Left lobe of liver (tissue), 2 donors: ENCODE data around the gene DNAJC17. TPM values are rescaled to one million over a fixed set of nuclear protein-coding genes. Genes with fewer than 3 reads are reported as not detected.

Source experiments
- ATAC-seq: fragments of 200-7000 bp; cut with Tn5 transposase; one replicate; pipeline ENCODE4 v1.9.1; 2020; ENCODE audit warnings: mild to moderate bottlenecking, moderate library complexity
- DNase-seq: peaks from one replicate; pipeline ENCODE4 v3.0.0-alpha.2; 2020; ENCODE audit warnings: low spot score
- total RNA-seq: library from RNA; stranded (reverse); gene quantifications from one replicate; pipeline ENCODE4 v1.2.1, GENCODE V29; 2021
- donor health status: DM: no; HTN: no; CAD: no; lungs with moderate emphysema.
- donor health status: DM: no; HTN: yes; CAD: no.

DNAJC17 gene
- total RNA-seq, 1 donor from 2014 or later: 31.3 TPM

DNA sequence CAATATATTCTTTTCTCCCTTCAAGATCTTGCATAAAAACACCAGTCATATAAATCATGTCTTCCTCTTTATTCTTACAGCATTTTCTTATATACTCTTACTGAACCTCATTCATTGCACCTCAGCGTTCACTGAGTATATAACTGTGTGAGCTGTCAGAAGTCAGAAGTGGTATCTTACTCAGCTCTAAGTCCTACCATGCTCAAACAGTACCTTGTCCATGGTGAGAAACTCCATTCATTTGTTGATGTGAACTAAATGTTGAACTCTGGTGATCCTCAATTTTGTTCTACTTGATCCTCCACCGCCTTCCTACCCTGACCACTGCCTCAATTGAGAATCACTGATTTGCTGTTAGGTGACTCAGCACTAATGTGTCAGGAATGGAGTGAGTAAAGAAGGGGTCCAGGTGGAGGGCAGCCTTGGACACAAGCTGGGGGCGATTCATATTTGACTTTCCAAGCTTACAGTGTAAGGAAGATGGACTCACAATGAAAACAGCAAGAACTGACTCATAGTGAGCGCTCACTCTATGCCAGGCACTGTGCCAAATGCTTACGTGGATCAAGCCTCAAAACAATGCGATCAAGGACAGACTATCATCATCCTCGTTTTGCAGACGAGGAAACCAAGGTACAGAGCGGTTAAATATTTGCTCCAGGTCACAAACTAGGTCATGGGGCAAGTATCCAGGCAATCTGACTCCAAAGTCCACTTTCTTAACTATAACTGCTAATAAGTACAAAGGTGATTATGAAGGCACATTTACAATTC is 13.9 kb downstream of the DNAJC17 start:
- DNase-seq: peak; percentile 90
- peak; percentile 90 for ATAC-seq

DNA sequence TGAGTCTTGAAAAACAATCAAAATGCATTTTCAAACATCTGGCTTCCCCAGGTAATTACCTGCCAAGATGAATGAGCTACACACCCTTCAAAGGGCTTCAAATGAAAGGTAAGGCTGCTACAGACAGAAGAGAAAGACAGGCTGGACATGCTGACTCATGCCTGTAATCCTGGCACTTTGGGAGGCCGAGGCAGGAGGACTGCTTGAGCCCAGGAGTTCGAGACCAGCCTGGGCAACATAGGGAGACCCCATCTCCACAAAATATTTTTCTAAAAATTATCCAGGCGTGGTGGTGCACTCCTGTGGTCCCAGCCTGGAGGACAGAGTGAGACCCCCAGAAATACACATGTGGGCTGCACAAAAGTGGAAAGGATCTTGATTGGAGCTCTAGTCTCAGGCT is 14.9 kb downstream of the DNAJC17 start:
- no peak for DNase-seq
- ATAC-seq: no peak

DNA sequence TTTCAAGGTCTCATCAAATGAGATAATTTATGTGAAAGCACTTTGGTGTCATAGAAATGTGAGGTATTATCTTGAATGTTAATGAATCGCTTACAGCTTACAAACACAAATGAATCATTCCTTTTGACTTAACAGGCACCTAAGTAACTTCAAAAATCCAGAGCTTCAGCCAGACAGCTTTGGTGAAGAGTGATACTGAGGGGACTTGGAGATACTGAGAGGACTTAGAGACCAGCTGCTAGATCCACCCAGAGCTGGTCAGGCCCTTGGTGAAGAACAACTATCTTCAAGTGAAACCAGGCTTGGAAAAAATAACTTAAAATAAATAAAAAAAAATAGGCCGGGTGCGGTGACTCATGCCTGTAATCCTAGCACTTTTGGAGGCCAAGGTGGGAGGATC is 16.6 kb downstream of the DNAJC17 start:
- ATAC-seq: no peak

DNA sequence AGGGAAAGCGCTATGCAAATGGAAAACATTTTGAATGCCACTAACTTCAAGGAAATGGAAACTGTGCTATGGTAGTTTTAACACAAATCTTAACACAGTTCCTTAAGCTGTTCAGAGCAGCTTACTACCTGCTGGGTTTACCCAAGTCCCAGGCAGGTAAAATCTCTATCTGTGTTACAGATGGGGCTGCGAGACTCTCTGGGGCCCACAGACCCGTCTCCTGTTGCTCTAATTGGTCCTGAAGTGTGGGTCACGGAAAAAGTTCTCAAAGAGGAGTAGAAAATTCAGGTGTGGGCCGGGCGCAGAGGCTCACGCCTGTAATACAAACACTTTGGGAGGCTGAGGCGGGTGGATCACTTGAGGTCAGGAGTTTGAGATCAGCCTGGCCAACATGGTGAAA is 17.3 kb downstream of the DNAJC17 start:
- DNase-seq: no peak
- ATAC-seq: no peak

More for the DNA sequence above, 16.6 kb downstream of the DNAJC17 start:
- no peak for DNase-seq

DNA sequence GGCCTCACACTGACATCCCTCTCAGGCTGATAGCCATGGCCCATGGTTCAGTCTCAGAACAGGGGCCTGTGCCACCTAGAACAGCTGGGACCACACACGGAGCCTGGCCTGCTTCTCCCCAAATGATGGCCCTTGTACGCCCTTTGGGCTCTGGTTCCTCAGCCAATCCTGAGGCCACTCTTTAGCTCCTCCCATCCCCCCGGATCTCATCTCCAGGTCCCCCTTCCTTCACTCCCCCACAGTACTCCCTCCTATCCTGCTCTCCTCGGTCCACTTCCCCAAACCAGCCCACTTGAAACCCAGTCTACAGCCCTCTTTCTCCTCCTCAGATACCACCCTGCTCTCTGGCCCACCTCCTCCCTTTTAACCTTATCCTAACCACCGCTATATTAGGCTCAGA is 18.2 kb downstream of the DNAJC17 start:
- no peak for ATAC-seq
- DNase-seq: no peak

DNA sequence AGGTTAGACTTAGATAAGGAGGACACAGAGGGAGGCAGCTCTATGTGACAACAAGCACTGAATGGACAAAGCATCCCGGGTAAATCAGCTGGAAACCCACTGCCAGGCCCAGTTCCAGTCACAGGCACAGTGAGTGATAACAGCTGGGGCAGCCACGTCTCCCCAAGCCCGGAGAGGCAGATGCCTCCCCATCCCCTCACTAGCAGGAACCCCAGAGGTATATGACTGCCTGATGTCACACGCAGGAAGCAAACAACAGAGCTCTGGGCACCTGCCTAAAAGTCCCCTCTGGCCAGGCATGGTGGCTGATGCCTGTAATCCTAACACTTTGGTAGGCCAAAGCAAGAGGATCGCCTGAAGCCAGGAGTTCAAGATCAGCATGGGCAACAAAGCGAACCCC is 19.3 kb downstream of the DNAJC17 start:
- ATAC-seq (no peak), DNase-seq (no peak)

DNA sequence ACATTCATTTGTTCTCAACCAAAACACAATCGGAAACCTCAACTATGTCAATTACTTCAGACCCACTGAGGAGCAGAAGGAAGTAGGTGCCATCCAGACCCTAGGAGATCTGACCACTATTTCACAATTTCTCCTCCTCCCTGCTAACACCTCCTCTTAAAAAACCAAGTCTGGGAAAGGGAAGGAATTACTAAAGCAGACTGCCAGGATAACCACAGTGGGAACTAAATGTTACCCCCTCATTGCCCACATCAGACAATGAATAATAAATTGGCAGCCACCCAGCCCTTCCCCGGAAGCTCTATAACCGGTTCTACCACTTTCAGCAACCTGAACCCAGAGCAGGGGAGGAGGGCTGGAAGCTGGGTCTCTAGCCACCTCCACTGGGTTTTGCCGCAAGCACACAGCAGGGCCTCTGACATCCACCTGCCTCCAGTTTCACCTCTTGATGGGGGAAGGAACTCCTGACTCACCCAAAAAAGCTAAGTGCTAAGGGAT is 19.9 kb downstream of the DNAJC17 start:
- no peak for ATAC-seq

DNA sequence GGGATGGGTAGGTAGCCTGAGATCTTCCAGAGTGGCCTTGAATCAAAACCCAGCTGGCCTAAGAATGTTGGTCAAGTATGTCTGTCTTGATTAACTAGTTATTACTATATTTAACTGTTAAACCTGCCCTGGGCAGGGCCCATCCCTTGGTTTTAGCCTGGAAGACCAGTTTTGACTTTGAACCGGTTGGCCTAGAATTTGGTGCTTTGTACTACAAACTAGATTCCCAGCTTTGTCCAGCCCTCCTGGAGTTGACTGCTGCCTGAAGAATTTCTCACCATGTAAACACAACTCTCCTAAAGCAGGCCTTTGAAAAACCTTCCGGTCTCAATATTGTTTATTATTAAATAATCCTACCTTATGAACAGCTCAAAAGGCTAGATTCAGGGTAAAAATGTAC is 21.5 kb downstream of the DNAJC17 start:
- DNase-seq: no peak
- ATAC-seq: peak; percentile 41

More for the DNA sequence above, 19.9 kb downstream of the DNAJC17 start:
- no peak for DNase-seq

DNA sequence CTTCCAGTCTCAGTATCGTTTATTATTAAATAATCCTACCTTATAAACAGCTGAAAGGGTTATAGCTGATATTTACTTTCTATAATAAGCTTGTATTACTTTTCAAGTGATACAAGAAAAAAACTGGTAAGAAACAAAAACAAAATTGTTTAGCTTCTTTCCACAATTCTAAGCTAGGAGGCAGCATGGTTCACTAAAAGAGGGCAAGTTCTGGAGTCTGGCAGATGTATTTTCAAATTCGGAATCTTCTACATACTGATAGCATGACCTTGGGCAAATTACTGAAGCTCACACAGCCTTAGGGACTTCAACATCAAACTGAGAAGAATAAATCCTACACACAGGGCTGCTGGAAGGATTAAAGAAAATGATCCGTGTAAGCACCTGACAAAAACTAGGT is 22.1 kb downstream of the DNAJC17 start:
- DNase-seq (no peak), ATAC-seq (peak; percentile 42)

DNA sequence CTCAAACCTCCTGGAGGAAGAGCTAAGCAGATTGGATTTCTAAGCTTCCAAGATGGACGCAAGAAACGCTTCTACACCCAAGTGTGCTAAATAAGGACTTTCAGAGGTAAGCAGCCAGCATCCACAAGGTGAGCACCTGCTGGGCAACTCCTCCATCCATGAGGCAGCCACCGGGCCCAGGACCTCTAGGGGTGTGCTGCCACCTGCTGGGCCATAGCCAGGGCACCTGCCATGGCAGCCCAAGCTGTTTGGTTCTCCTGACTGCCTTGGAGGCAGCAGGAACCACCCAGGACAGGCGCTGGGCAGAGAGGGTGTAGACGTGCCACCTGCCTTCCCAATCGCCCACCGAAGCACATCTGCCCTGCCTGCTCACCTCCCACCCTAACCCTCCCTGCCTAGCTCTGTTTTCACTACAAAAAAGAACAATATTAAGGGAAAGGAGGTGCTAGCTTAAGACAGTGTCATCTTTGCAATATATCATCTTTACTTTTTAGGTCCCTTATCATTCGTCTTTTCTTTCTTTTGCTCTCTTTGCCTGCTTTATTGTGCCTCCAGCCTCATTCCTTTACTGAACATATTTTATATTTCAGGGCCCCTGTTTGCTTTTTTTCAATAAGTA is 24.6 kb downstream of the DNAJC17 start:
- peak; percentile 96 for ATAC-seq
- DNase-seq: peak; percentile 81

DNA sequence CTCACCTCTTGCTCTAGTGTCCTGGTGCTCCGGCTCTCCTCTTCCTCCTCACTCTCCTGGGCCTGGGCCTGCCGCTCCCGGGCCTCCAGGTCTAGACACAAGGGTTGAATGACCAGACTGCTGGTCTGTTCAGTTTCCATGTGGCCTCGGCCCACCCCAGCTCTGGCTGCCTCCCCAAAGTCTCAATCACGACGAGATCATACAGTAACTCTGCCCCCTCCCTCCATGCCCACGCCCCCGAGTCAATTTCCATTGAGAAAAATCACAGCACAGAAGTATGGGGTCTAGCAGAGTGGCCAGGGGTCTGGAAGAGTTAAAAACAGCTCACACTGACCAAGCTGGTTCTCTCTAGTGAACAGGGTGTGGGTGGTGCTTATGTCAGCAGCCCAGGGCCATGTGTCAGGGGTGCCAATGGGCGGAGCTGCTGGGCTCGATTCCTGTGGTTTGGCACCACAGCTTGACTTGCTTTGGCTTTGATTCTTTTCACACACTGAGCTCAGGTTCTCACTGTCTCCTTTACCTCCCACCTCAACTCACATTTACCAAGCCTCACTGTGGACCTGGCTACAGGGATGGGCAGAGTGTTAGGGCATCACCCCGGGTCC is 30.6 kb downstream of the DNAJC17 start:
- peak; percentile 89 for DNase-seq
- peak; percentile 92 for ATAC-seq

DNA sequence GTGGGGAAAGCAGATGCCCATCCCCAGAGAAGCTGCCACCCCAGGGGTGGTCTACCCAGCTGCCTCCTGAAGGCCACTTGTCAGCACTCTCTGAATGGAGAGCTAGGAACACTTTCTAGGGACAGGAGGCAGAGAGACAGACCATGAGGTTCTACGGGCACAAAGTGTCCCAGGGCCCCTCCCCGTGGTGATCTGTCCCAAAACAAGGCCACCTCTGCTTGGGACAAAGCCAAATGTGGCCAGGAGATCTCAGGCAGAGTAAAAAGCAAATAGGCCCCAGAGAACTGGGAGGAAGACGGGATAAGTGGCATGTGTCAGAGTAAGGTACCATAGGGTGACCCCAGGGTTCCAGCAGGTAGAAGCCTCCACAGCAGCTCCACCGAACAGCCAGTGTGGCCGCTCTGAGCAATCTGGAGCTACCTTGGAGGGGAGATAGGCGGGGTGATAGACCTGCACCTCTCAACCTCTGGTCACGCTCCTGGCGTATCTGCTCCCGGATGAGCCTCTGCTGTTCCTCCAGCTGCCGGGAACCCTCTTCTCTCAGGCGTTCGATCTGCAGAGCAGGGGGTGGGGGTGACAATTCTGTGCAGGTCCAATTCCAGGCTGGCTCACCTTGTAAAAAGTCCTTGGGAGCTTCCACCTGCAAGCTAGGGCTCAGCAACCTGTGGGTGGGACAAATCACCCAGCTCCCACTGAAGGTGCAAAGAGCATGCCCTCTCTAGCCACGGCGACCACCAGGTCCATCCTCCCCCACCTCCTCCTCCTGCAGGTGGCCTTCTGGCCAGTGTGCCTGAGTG is 31.3 kb downstream of the DNAJC17 start:
- ATAC-seq (peak; percentile 56), DNase-seq (peak; percentile 84)

DNA sequence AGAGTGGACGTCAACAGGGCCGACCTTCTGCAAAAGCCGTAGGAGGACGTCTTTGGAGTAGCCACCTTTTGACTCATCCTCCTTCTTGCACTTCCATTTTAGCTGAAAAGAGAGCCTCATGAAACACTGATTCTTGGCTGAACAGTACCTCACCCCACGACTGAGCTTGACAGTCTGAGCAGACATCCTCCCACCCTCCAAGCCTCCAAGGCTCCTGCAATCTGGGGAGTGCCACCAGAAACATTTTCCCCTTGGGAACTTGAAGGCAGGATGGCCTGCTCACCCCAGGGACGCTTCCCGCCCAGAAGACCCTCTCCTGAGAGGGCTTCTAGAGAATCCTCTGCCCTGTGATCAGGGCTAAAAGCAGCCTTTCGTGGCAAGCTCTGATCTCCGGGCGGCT is 32.3 kb downstream of the DNAJC17 start:
- no peak for DNase-seq
- no peak for ATAC-seq

DNA sequence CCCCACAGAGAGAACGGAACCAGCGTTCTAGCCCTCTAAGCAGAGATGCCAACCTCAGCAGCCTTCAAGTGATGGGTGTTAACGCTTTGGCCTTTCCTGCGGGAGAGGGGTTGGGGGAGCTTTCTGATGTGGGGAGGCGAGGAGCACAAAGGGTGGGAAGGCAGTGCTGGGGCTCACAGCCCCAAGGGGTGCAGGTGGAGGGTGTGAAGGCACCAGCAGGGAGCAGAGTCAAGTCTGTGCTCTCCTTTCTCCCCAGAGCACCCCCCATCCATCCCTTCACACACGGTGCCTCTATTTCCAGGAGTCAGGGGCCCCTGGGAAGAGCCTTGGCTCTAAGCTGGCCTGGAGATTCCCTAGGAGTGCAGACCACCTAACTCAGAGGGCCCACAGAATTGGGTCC is 33.4 kb downstream of the DNAJC17 start:
- ATAC-seq (no peak), DNase-seq (no peak)

DNA sequence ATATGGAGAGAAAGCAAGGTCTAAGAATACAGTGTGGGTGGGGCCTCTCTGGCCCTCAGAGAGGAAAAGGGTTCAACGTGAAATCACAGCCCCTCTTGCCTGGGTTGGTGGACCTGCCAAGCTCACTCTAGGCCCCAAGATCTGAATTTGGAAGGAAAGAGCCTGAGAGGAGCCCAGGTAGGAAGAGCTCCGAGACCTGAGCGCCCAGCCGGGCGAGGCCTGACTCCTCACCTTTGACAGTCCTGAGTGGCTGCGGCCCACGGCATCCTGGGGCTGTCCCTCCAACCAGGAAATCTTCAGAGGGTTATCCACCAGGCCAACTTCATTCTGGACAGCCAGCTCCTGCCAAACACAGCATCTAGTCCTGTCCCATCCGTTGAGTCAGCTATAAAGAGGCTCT is 33.8 kb downstream of the DNAJC17 start:
- no peak for DNase-seq

DNA sequence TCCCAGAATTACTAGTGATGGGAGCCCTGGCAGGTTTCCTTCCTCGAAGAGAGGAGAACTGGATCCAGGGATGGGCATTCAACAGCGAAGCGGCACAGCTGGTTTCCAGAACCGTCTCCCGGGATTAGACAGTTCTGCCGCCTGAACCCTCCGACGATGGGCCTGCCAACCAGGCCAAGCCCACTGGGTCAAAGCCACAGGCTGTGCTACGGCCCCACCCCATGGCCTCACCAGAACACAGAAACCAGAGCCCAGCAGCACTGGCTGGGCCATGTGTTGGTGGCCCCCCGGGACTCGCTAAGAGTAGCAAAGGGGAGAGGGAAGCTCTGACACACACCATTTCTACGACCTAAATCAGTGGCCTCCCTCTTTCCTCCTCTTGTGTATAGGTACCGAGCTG is 35.3 kb downstream of the DNAJC17 start:
- DNase-seq: no peak
- no peak for ATAC-seq

More for the DNA sequence above, 33.8 kb downstream of the DNAJC17 start:
- ATAC-seq: no peak

DNA sequence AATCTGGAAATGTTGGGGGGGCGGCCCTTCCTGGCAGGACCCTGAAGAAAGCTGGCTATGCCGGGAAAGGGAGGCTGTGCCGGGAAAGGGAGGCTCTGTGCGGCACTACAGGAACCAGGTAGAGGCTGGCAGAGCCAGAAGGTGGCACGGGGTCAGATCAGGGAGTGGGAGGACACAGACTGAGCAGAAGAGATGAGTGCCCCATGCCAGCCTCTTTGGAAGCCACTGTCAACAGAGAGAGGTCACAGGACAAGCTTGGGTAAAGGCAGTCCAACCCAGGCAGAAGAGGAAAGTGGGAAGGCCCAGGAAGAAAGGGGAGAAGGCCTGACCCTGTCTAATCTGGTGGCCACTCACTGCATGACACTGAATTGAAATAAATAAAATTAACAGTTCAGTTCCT is 36.0 kb downstream of the DNAJC17 start:
- peak; percentile 82 for ATAC-seq
- DNase-seq: peak; percentile 90

DNA sequence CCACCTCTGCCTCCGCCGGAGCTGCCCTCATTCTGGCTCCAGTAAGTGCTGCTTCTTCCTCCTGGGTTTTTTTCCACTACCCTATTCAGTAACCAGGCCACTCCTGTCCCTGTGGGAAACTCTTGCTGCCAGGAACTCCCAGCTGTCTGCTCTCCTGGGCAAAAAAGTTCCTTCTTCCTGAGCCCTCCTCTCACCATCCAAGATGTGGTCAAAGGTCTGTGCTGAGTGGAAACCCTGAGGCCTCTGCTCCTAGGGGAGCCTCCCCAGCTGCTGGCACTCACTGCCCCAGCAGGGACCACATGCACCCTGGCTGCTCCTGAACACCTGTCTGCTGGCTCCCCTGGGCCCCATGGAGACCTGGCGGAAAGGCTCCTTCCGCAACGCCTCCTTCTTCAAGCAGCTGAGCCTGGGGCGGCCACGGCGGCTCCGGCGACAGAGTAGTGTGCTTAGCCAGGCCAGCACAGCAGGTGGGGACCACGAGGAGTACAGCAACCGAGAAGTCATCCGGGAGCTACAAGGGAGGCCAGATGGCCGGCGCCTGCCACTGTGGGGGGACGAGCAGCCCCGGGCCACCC is 37.0 kb downstream of the DNAJC17 start:
- ATAC-seq (no peak), DNase-seq (no peak)

DNA sequence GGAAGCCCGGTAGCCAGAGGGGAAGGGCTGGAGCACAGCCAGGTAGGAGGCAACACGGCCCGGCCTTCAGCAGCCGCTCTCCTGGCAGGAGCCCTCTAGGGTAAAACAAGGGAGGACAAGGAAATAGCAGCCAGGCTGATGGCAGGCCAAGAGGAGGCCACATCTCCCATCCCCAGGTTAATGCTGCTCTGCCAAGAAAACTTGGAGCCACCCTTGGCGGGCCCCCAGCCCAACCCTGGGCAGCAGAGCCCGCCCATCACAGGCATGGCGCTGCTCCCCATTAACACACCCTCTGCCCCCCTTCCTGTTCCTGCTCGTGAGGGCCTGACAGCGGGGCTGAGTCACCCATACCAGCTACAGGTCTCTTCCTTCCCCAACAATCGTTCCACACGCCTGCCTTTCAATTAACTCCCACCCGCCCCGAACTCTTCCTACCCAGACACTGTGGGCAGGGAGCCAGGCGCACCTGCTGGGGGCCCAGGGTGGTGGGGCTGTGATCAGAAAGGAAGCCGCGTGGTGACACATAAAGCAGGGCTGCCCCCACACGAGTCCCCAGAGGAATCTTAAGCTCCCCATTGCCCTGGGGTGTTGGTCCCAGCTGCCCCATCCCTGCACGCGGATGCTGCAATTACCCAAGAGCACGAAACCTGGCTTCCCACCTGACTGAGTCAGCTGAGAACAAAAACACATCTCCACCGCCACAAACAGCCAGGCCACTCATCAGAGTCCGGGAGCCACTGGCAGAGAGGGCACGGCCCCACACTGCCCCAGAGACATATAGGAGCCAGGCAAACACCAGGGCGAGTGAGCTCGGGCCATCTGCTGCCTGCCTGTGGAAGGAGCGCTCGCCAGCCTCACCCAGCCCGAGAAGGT is 37.8 kb downstream of the DNAJC17 start, which contains the start of gene C15orf62:
C15orf62 (plus strand) TSS at position 707 of the 873 bp plus-strand sequence. CDS start 516 bp downstream, outside the sequence.
- no peak for ATAC-seq

More for the DNA sequence above, 37.8 kb downstream of the DNAJC17 start, which contains the start of gene C15orf62:
- no peak for DNase-seq
